Esophagus muscularis mucosa (tissue), 4 donors: ENCODE data around the gene SIRPA. TPM values are rescaled to one million over a fixed set of nuclear protein-coding genes. Genes with fewer than 3 reads are reported as not detected.

ENCODE experiments used
- DNase-seq: peaks from one replicate; pipeline ENCODE4 v3.0.0-alpha.2; 2017; ENCODE audit errors: extremely low spot score
- H3K27ac ChIP-seq, 4 donors: fragments of 200-600 bp; sonication (generic); replicated peaks in 1 of 4; 1 replicate in 3 of 4; 2 replicates in 1 of 4; pipeline ENCODE4 v1.5.1; 2016 to 2019; ENCODE audit warnings: mild to moderate bottlenecking in 1 of 4
- H3K27me3 ChIP-seq, 4 donors: fragments of 200-600 bp; sonication (generic); one replicate each; pipeline versions ENCODE4 v1.5.1 to v1.6.0; 2016 to 2019
- H3K36me3 ChIP-seq, 4 donors: fragments of 200-600 bp; sonication (generic); one replicate each; pipeline ENCODE4 v1.5.1; 2016 to 2019
- H3K4me1 ChIP-seq, 4 donors: fragments of 200-600 bp; sonication (generic); one replicate each; pipeline ENCODE4 v1.5.1; 2016 to 2019
- H3K4me3 ChIP-seq, 4 donors: fragments of 200-600 bp; sonication (generic); 1 replicate in 2 of 4; 2 replicates in 2 of 4; pipeline ENCODE4 v1.5.1; 2016 to 2019; ENCODE audit warnings: mild to moderate bottlenecking in 4 of 4, moderate library complexity in 1 of 4
- H3K9me3 ChIP-seq, 4 donors: fragments of 200-600 bp; sonication (generic); 1 replicate in 3 of 4; 2 replicates in 1 of 4; pipeline ENCODE4 v1.5.1; 2016 to 2019
- CTCF ChIP-seq, 3 experiments: fragments of 200-600 bp in 2 of 3; fragments of 450-650 bp in 1 of 3; sonication (generic) in 2 of 3; IDR thresholded peaks; one replicate each; pipeline ENCODE4 v1.5.1; 2017 to 2019; ENCODE audit warnings: antibody characterized with exemption in 3 of 3, mild to moderate bottlenecking in 2 of 3, moderate library complexity in 1 of 3
- EP300 ChIP-seq: sonication (generic); formaldehyde crosslinking; IDR thresholded peaks from one replicate; pipeline ENCODE4 v1.6.1; 2017; ENCODE audit warnings: antibody characterized with exemption
- POLR2A ChIP-seq: fragments of 450-650 bp; IDR thresholded peaks from one replicate; pipeline ENCODE4 v1.6.1; 2017; ENCODE audit warnings: antibody characterized with exemption, moderate library complexity, mild to moderate bottlenecking, low read depth
- POLR2AphosphoS5 ChIP-seq, 2 donors: sonication (generic); formaldehyde crosslinking; IDR thresholded peaks; one replicate each; pipeline ENCODE4 v1.6.1; 2017; ENCODE audit warnings: antibody characterized with exemption in 2 of 2
- WGBS: methylation state at CpG from one replicate; pipeline ENCODE4 v1.1.5; 2018; 5-methylcytosine and 5-hydroxymethylcytosine counted together
- intact Hi-C: fragments of 100-400 bp; cut with DNase I; formaldehyde crosslinking; loops from one replicate; pipeline ENCODE4 v1.15.1; 2023
- total RNA-seq, 4 donors: library from RNA; depleted of rRNA; stranded (reverse); fragments of >200 nt; gene quantifications; one replicate each; pipeline versions ENCODE4 v1.1.0 to v1.2.1, GENCODE V29; 2016

The SIRPA gene
- total RNA-seq, 4 donors from 2014 or later = 19.5 to 39.8 (median 32.5) TPM

- no peaks in the 10 kb centered on the region for H3K9me3 ChIP-seq
- H3K36me3 ChIP-seq = peaks cover 0 to 27% (median 19%) of the 10 kb centered on the region in 4 donors
- intact Hi-C loops = no loop called here
- H3K4me1 ChIP-seq = peaks cover 10 to 31% (median 24%) of the 10 kb centered on the region in 4 donors
- peaks cover 0 to 8% (median 0%) of the 10 kb centered on the region in 4 donors for H3K27me3 ChIP-seq
- no peak for DNase-seq
- TF ChIP-seq POLR2AphosphoS5 (IDR thresholded peaks at IDR 0.05) = no peak
- no peak for TF ChIP-seq CTCF (IDR thresholded peaks at IDR 0.05)
- TF ChIP-seq POLR2A = no peak
- no peak for TF ChIP-seq EP300
- H3K27ac ChIP-seq = no peak overlapping the region
- no peak overlapping the region for H3K4me3 ChIP-seq
- whole genome bisulfite sequencing = 65% methylated on average over 4 of the region's 8 CpGs
These were observed 46.0 kb downstream of the SIRPA start for GRCh38 chr20:1941226-1941625.

- WGBS = 86% methylated on average over 7 of the region's 7 CpGs
- H3K27me3 ChIP-seq = peaks cover 0 to 9% (median under 1%) of the 10 kb centered on the region in 4 donors
- no peak for DNase-seq
- H3K9me3 ChIP-seq = no peaks in the 10 kb centered on the region
- H3K36me3 ChIP-seq = peaks cover 0 to 20% (median 18%) of the 10 kb centered on the region in 4 donors
- H3K4me1 ChIP-seq = peaks cover 14 to 39% (median 31%) of the 10 kb centered on the region in 4 donors
- intact Hi-C loops = no loop called here
- H3K4me3 ChIP-seq = no peak overlapping the region
- no peak overlapping the region for H3K27ac ChIP-seq
- TF ChIP-seq EP300 (no peak), POLR2AphosphoS5 (IDR thresholded peaks at IDR 0.05) (no peak), POLR2A (no peak), CTCF (IDR thresholded peaks at IDR 0.05) (no peak)
These were observed 46.9 kb downstream of the SIRPA start for GRCh38 chr20:1942061-1942460.

GRCh38 chr20:1942486-1943274, 47.5 kb downstream of the SIRPA start:
- H3K9me3 ChIP-seq = no peaks in the 10 kb centered on the region
- H3K27ac ChIP-seq = peak overlapping the region in 3 of 4 donors; percentile 3 to 37 (median 18)
- 83% methylated on average over 13 of the region's 13 CpGs for WGBS
- no peak for DNase-seq
- H3K36me3 ChIP-seq = peaks cover 0 to 14% (median 12%) of the 10 kb centered on the region in 4 donors
- H3K4me3 ChIP-seq = no peak overlapping the region
- intact Hi-C loops = no loop called here
- TF ChIP-seq POLR2AphosphoS5 (IDR thresholded peaks at IDR 0.05) = no peak
- TF ChIP-seq CTCF (IDR thresholded peaks at IDR 0.05) = no peak
- no peak for TF ChIP-seq POLR2A
- no peak for TF ChIP-seq EP300
- H3K27me3 ChIP-seq = peaks cover 0 to 15% (median 3%) of the 10 kb centered on the region in 4 donors
- H3K4me1 ChIP-seq = peaks cover 14 to 45% (median 37%) of the 10 kb centered on the region in 4 donors

GRCh38 chr20:1943275-1944002, 48.2 kb downstream of the SIRPA start:
- TF ChIP-seq POLR2AphosphoS5 (IDR thresholded peaks at IDR 0.05) (peak; percentile 49), CTCF (IDR thresholded peaks at IDR 0.05) (no peak)
- Histone ChIP-seq H3K27ac (peak overlapping the region in 3 of 4 donors; percentile 3 to 37 (median 18)), H3K4me1 (peaks cover 14 to 45% (median 37%) of the 10 kb centered on the region in 4 donors), H3K4me3 (no peak overlapping the region), H3K36me3 (peaks cover 0 to 7% (median 6%) of the 10 kb centered on the region in 4 donors), H3K27me3 (peaks cover 0 to 15% (median 3%) of the 10 kb centered on the region in 4 donors), H3K9me3 (no peaks in the 10 kb centered on the region)
- WGBS = 84% methylated on average over 8 of the region's 8 CpGs
- DNase-seq = no peak
- intact Hi-C loops = no loop called here
